SK-N-SH treated with all-trans-retinoic acid at 6 μM for 48 hours (cell line): ENCODE results near the gene LBHD2.

Source experiments
- ARNTL ChIP-seq: fragments of 450-650 bp; formaldehyde crosslinking; IDR thresholded peaks from 2 replicates; pipeline ENCODE4 v1.5.0; 2020; ENCODE audit warnings: low read depth, mild to moderate bottlenecking, moderate library complexity, borderline replicate concordance
- BACH2 ChIP-seq: fragments of 250-450 bp; sonication (Bioruptor Pico); IDR thresholded peaks from 2 replicates; pipeline ENCODE4 v1.9.0; 2021; ENCODE audit warnings: mild to moderate bottlenecking, borderline replicate concordance
- CSDC2 ChIP-seq: fragments of 250-450 bp; sonication (Bioruptor Pico); IDR thresholded peaks from 2 replicates; pipeline ENCODE4 v1.5.0; 2020; ENCODE audit warnings: mild to moderate bottlenecking, moderate library complexity
- ISL1 ChIP-seq: fragments of 250-450 bp; sonication (Bioruptor Pico); IDR thresholded peaks from 2 replicates; pipeline ENCODE4 v2.1.2; 2022; ENCODE audit warnings: mild to moderate bottlenecking, moderate library complexity
- PPARA ChIP-seq: fragments of 250-450 bp; sonication (Bioruptor Pico); IDR thresholded peaks from 2 replicates; pipeline ENCODE4 v1.5.0; 2020; ENCODE audit warnings: mild to moderate bottlenecking, borderline replicate concordance
- TCF4 ChIP-seq: fragments of 250-450 bp; sonication (Bioruptor Pico); IDR thresholded peaks from 2 replicates; pipeline ENCODE4 v1.8.0; 2021; ENCODE audit warnings: mild to moderate bottlenecking, moderate library complexity, borderline replicate concordance
- TOX ChIP-seq: fragments of 250-450 bp; sonication (Bioruptor Pico); IDR thresholded peaks from 2 replicates; pipeline ENCODE4 v1.8.0; 2021; ENCODE audit warnings: mild to moderate bottlenecking, moderate library complexity, borderline replicate concordance
- ZFP3 ChIP-seq: fragments of 250-450 bp; sonication (Bioruptor Pico); IDR thresholded peaks from 2 replicates; pipeline ENCODE4 v1.5.0; 2020; ENCODE audit warnings: mild to moderate bottlenecking, moderate library complexity
- ZFP30 ChIP-seq: fragments of 450-650 bp; formaldehyde crosslinking; IDR thresholded peaks from 2 replicates; pipeline ENCODE4 v1.5.0; 2022; ENCODE audit warnings: mild to moderate bottlenecking, moderate library complexity
- ZNF8 ChIP-seq: fragments of 450-650 bp; formaldehyde crosslinking; IDR thresholded peaks from 2 replicates; pipeline ENCODE4 v1.5.0; 2020; ENCODE audit warnings: mild to moderate bottlenecking, moderate library complexity
- TF ChIP-seq, protein P1 (sequence below): fragments of 250-450 bp; sonication (Bioruptor Pico); IDR thresholded peaks from 2 replicates; pipeline ENCODE4 v1.5.1; 2020; ENCODE audit warnings: low read depth, mild to moderate bottlenecking, moderate library complexity
- TF ChIP-seq, protein P2 (sequence below): fragments of 250-450 bp; sonication (Bioruptor Pico); IDR thresholded peaks from 2 replicates; pipeline ENCODE4 v1.8.0; 2020; ENCODE audit warnings: mild to moderate bottlenecking, moderate library complexity, borderline replicate concordance
- TF ChIP-seq, protein P3 (sequence below): fragments of 250-450 bp; sonication (Bioruptor Pico); IDR thresholded peaks from 2 replicates; pipeline ENCODE4 v1.8.0; 2021; ENCODE audit warnings: low read depth, mild to moderate bottlenecking, moderate library complexity, borderline replicate concordance
- TF ChIP-seq, protein P4 (sequence below): fragments of 250-450 bp; sonication (Bioruptor Pico); IDR thresholded peaks from 2 replicates; pipeline ENCODE4 v1.5.0; 2020; ENCODE audit warnings: mild to moderate bottlenecking, moderate library complexity

DNA sequence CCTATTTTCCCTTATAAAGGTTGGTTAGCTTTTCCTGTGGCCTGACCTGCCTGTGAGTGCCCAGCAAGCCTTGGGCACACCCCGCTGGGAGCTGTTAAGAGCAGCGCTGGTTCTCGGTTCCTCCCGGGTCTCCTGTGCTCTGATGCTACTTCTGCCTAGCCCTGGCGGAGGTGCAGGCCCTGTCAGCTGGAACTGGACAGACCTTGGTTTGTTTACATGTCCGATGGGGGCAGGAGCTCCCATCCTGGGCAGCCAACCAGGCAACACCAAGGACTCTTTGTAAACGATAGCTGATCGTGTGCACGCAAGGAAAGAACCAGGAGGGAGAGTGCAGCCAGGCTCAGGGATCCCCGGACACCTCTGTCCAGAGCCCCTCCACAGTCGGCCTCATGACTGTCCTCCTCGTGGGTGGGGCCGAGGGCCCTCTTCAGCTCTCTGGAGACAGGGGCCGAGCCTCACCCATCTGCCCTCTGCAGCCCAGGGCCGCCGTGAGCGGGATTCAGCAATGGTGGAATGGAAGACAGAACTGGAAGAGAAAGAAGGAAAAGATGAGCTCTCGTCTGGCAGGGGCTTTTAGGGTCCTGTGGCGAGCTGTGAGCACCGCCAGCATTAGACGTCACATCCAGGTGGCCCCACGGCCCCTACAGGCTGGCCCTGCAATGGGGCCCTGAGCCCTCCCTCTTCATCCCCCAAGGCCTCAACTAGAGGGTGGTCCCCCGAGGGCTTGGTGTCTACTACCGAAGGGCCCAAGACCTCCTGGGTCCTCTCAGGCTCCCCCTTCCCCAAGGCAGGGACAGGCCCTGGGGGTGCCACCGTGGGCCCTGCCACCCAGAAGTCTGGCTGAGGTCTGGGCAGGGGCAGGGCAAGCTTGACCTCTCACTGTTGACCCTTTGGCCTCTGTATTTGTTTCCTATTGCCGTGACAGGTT lies 51.6 kb downstream of the LBHD2 start:
- no peak for TF ChIP-seq ZFP30 (CRISPR knock-in tag)
- TF ChIP-seq, protein P1, sequence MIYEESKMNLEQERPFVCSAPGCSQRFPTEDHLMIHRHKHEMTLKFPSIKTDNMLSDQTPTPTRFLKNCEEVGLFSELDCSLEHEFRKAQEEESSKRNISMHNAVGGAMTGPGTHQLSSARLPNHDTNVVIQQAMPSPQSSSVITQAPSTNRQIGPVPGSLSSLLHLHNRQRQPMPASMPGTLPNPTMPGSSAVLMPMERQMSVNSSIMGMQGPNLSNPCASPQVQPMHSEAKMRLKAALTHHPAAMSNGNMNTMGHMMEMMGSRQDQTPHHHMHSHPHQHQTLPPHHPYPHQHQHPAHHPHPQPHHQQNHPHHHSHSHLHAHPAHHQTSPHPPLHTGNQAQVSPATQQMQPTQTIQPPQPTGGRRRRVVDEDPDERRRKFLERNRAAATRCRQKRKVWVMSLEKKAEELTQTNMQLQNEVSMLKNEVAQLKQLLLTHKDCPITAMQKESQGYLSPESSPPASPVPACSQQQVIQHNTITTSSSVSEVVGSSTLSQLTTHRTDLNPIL (CRISPR knock-in tag), result no peak
- no peak for TF ChIP-seq CSDC2 (CRISPR knock-in tag)
- TF ChIP-seq PPARA (CRISPR knock-in tag), result no peak
- TF ChIP-seq ZFP3, result no peak
- TF ChIP-seq, protein P2, sequence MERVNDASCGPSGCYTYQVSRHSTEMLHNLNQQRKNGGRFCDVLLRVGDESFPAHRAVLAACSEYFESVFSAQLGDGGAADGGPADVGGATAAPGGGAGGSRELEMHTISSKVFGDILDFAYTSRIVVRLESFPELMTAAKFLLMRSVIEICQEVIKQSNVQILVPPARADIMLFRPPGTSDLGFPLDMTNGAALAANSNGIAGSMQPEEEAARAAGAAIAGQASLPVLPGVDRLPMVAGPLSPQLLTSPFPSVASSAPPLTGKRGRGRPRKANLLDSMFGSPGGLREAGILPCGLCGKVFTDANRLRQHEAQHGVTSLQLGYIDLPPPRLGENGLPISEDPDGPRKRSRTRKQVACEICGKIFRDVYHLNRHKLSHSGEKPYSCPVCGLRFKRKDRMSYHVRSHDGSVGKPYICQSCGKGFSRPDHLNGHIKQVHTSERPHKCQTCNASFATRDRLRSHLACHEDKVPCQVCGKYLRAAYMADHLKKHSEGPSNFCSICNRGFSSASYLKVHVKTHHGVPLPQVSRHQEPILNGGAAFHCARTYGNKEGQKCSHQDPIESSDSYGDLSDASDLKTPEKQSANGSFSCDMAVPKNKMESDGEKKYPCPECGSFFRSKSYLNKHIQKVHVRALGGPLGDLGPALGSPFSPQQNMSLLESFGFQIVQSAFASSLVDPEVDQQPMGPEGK (CRISPR knock-in tag), result no peak
- TF ChIP-seq ZNF8 (CRISPR knock-in tag), result no peak
- TF ChIP-seq TCF4 (CRISPR knock-in tag), result no peak
- TF ChIP-seq, protein P3, sequence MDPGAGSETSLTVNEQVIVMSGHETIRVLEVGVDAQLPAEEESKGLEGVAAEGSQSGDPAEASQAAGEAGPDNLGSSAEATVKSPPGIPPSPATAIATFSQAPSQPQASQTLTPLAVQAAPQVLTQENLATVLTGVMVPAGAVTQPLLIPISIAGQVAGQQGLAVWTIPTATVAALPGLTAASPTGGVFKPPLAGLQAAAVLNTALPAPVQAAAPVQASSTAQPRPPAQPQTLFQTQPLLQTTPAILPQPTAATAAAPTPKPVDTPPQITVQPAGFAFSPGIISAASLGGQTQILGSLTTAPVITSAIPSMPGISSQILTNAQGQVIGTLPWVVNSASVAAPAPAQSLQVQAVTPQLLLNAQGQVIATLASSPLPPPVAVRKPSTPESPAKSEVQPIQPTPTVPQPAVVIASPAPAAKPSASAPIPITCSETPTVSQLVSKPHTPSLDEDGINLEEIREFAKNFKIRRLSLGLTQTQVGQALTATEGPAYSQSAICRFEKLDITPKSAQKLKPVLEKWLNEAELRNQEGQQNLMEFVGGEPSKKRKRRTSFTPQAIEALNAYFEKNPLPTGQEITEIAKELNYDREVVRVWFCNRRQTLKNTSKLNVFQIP (CRISPR knock-in tag), result no peak
- no peak for TF ChIP-seq ARNTL (CRISPR knock-in tag)
- TF ChIP-seq, protein P4, sequence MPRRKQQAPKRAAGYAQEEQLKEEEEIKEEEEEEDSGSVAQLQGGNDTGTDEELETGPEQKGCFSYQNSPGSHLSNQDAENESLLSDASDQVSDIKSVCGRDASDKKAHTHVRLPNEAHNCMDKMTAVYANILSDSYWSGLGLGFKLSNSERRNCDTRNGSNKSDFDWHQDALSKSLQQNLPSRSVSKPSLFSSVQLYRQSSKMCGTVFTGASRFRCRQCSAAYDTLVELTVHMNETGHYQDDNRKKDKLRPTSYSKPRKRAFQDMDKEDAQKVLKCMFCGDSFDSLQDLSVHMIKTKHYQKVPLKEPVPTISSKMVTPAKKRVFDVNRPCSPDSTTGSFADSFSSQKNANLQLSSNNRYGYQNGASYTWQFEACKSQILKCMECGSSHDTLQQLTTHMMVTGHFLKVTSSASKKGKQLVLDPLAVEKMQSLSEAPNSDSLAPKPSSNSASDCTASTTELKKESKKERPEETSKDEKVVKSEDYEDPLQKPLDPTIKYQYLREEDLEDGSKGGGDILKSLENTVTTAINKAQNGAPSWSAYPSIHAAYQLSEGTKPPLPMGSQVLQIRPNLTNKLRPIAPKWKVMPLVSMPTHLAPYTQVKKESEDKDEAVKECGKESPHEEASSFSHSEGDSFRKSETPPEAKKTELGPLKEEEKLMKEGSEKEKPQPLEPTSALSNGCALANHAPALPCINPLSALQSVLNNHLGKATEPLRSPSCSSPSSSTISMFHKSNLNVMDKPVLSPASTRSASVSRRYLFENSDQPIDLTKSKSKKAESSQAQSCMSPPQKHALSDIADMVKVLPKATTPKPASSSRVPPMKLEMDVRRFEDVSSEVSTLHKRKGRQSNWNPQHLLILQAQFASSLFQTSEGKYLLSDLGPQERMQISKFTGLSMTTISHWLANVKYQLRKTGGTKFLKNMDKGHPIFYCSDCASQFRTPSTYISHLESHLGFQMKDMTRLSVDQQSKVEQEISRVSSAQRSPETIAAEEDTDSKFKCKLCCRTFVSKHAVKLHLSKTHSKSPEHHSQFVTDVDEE, result no peak
- no peak for TF ChIP-seq BACH2 (CRISPR knock-in tag)
- no peak for TF ChIP-seq ISL1 (CRISPR knock-in tag)
- TF ChIP-seq TOX, result no peak
